A673 (cell line): ENCODE data around the gene ARNT2. TPM values are rescaled to one million over a fixed set of nuclear protein-coding genes. Genes with fewer than 3 reads are reported as not detected.

Source experiments
- BruUV-seq: library from RNA; stranded (reverse); fragments of 400-500 nt; replicated peaks from 2 replicates; lab custom pipeline; 2021; lab: Mats Ljungman, UMichigan
- CTCF ChIA-PET: fragments of 300-600 bp; sonication (Branson Sonifier 250); formaldehyde crosslinking; loops from one replicate; lab custom pipeline; 2022; ENCODE audit warnings: antibody characterized with exemption; lab: Charles Lee
- POLR2A ChIA-PET: fragments of 300-600 bp; sonication (Branson Sonifier 250); formaldehyde crosslinking; loops from one replicate; lab custom pipeline; 2022; ENCODE audit warnings: antibody characterized with exemption; ENCODE audit not compliant: low non-redundant PET; lab: Charles Lee
- DNase-seq: peaks from one replicate; pipeline ENCODE4 v3.0.0-alpha.2; 2015; ENCODE audit warnings: low spot score
- H3K27ac ChIP-seq: fragments of 200-600 bp; sonication (generic); 2 replicates; pipeline ENCODE4 v1.5.1; 2016; ENCODE audit warnings: mixed run types, low read depth, mild to moderate bottlenecking, mixed read lengths, antibody characterized with exemption, low read length; ENCODE audit not compliant: poor library complexity, severe bottlenecking
- H3K27me3 ChIP-seq: fragments of 200-600 bp; sonication (generic); replicated peaks from 2 replicates; pipeline ENCODE4 v1.6.1; 2017; ENCODE audit warnings: mixed run types, low read depth, mild to moderate bottlenecking, mixed read lengths, antibody characterized with exemption, low read length; ENCODE audit not compliant: insufficient read depth, poor library complexity
- H3K36me3 ChIP-seq: fragments of 200-600 bp; sonication (generic); 2 replicates; pipeline ENCODE4 v1.6.1; 2016; ENCODE audit warnings: mixed run types, mild to moderate bottlenecking, mixed read lengths, antibody characterized with exemption, low read length; ENCODE audit not compliant: insufficient read depth, poor library complexity, severe bottlenecking
- H3K4me1 ChIP-seq: fragments of 200-600 bp; sonication (generic); 2 replicates; pipeline ENCODE4 v1.6.1; 2017; ENCODE audit warnings: mixed run types, mild to moderate bottlenecking, mixed read lengths, antibody characterized with exemption, low read length; ENCODE audit not compliant: insufficient read depth, poor library complexity, severe bottlenecking
- H3K4me3 ChIP-seq: fragments of 200-600 bp; sonication (generic); 2 replicates; pipeline ENCODE4 v1.5.1; 2016; ENCODE audit warnings: low read depth, mixed run types, mild to moderate bottlenecking, mixed read lengths, low read length; ENCODE audit not compliant: poor library complexity, severe bottlenecking
- H3K9me3 ChIP-seq: fragments of 200-600 bp; sonication (generic); 2 replicates; pipeline ENCODE4 v1.6.1; 2016; ENCODE audit warnings: mixed run types, low read depth, mild to moderate bottlenecking, mixed read lengths, antibody characterized with exemption, low read length; ENCODE audit not compliant: poor library complexity, severe bottlenecking
- EZH2 ChIP-seq: fragments of 200-600 bp; sonication (generic); IDR thresholded peaks from 2 replicates; pipeline ENCODE4 v1.6.1; 2017; ENCODE audit warnings: borderline replicate concordance, low read depth, mild to moderate bottlenecking, mixed read lengths, antibody characterized with exemption, low read length; ENCODE audit not compliant: poor library complexity, severe bottlenecking
- intact Hi-C: fragments of 100-400 bp; cut with micrococcal nuclease; formaldehyde crosslinking; loops from one replicate; pipeline ENCODE4 v1.10.0; 2022; ENCODE audit not compliant: unreplicated experiment
- total RNA-seq: library from RNA; stranded (reverse); gene quantifications from 2 replicates; pipeline ENCODE4 v1.2.3, GENCODE V29; 2021
- TF ChIP-seq, protein P1 (sequence below): fragments of 300-800, 200-600 bp; sonication (generic); conservative IDR thresholded peaks from 2 replicates; pipeline ENCODE4 v1.5.1; 2017; ENCODE audit warnings: low read depth, mild to moderate bottlenecking, antibody characterized with exemption, low read length, moderate library complexity, mixed read lengths

Gene ARNT2
- total RNA-seq, 1 experiment from 2014 or later: 2.1 TPM

DNA sequence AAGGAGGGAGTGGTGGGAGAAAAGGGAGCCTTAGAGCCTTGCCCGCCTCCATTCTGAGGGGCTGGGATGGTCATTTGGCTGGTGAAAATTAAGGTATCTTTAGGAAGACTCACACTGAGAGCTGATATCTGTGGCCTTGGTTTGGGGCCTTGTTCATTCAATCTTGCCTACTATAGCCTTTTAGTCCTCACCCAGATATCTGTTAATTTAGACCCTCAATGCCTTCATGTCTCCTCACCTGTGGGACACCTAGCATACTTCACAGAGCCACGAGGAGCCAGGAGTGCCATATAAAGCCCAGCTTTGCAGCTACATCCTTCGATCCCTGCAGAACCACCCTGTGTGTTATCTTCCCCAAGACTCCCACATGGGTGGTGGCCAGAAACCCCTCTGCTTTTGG is 4.7 kb upstream of the ARNT2 start:
- ChIA-PET POLR2A (no interaction called here), CTCF (no interaction called here)
- no peak for TF ChIP-seq EZH2
- TF ChIP-seq, protein P1, sequence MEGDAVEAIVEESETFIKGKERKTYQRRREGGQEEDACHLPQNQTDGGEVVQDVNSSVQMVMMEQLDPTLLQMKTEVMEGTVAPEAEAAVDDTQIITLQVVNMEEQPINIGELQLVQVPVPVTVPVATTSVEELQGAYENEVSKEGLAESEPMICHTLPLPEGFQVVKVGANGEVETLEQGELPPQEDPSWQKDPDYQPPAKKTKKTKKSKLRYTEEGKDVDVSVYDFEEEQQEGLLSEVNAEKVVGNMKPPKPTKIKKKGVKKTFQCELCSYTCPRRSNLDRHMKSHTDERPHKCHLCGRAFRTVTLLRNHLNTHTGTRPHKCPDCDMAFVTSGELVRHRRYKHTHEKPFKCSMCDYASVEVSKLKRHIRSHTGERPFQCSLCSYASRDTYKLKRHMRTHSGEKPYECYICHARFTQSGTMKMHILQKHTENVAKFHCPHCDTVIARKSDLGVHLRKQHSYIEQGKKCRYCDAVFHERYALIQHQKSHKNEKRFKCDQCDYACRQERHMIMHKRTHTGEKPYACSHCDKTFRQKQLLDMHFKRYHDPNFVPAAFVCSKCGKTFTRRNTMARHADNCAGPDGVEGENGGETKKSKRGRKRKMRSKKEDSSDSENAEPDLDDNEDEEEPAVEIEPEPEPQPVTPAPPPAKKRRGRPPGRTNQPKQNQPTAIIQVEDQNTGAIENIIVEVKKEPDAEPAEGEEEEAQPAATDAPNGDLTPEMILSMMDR: no peak
- no peak overlapping the region for H3K27ac ChIP-seq
- no peaks in the 10 kb centered on the region for H3K36me3 ChIP-seq
- DNase-seq: no peak
- H3K4me1 ChIP-seq: no peaks in the 10 kb centered on the region
- intact Hi-C loops: no loop called here
- H3K4me3 ChIP-seq: no peak overlapping the region
- no TSS peak for BruUV-seq
- peaks cover 33% of the 10 kb centered on the region for H3K27me3 ChIP-seq
- no peaks in the 10 kb centered on the region for H3K9me3 ChIP-seq

DNA sequence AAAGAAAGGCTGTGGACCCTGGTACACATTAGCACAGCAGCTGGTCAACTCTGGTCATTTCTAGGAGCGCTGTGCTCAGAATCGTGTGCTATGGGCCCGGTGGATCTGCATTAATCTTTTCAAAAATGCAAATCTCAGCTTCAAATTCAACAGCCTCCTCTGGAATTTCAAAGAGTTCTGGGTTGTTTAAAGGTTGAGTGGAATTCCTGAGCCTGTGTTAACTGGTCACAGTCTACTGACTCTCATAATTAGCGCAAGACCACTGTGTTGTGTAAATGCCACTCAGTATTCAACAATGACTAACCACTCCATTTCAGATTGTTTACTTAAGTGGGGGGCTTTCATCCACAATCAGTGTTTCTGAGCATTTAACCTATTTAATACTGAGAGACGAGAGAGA is 2.7 kb upstream of the ARNT2 start:
- CTCF ChIA-PET: no interaction called here
- intact Hi-C loops: no loop called here
- Histone ChIP-seq H3K9me3 (no peaks in the 10 kb centered on the region), H3K27me3 (peaks cover 50% of the 10 kb centered on the region), H3K36me3 (no peaks in the 10 kb centered on the region), H3K4me1 (no peaks in the 10 kb centered on the region), H3K27ac (no peak overlapping the region), H3K4me3 (no peak overlapping the region)
- TF ChIP-seq, protein P1: no peak
- no peak for TF ChIP-seq EZH2
- no peak for DNase-seq
- POLR2A ChIA-PET: no interaction called here
- no TSS peak for BruUV-seq

DNA sequence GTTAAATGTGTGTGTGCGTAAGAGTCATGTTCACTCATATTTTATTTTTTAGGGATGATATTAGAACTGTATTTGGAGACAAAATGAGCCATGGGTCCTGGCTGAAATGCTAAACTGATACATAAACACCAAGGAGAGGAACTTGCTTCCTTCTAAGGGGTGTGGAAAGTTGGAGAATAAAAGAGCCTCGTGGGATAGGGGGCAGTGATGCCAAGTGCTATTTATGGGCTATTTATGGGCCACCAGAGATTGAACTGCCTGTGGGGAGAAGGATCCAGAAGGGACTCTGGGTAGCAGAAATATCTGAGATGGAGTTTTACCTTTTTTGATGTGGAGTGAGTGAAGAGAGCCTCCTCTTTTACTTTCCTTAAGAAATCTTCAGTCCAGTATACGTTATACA is 1.8 kb upstream of the ARNT2 start:
- POLR2A ChIA-PET: no interaction called here
- H3K36me3 ChIP-seq: no peaks in the 10 kb centered on the region
- BruUV-seq: no TSS peak
- no peaks in the 10 kb centered on the region for H3K4me1 ChIP-seq
- H3K9me3 ChIP-seq: no peaks in the 10 kb centered on the region
- intact Hi-C loops: no loop called here
- H3K27me3 ChIP-seq: peaks cover 56% of the 10 kb centered on the region
- DNase-seq: no peak
- TF ChIP-seq EZH2: no peak
- TF ChIP-seq, protein P1: no peak
- no peak overlapping the region for H3K27ac ChIP-seq
- CTCF ChIA-PET: no interaction called here
- no peak overlapping the region for H3K4me3 ChIP-seq
